K562 (cell line): ENCODE data around the gene CABP4. TPM values are rescaled to one million over a fixed set of nuclear protein-coding genes. Genes with fewer than 3 reads are reported as not detected.

Source experiments
- HDAC8 ChIP-seq: fragments of 450-650 bp; IDR thresholded peaks from 2 replicates; pipeline ENCODE4 v1.6.1; 2016; ENCODE audit warnings: mild to moderate bottlenecking, missing genetic modification characterization, moderate library complexity, missing compliant biosample characterization
- HNRNPL ChIP-seq: fragments of 200-400 bp; formaldehyde crosslinking; IDR thresholded peaks from 2 replicates; pipeline ENCODE4 v1.6.1; 2017; ENCODE audit warnings: low read depth, mild to moderate bottlenecking, low read length
- NFIX ChIP-seq: fragments of 250-450 bp; sonication (Bioruptor Pico); IDR thresholded peaks from 2 replicates; pipeline ENCODE4 v1.4.0; 2020; ENCODE audit warnings: low read depth, mild to moderate bottlenecking, moderate library complexity
- PRDM10 ChIP-seq: fragments of 450-650 bp; IDR thresholded peaks from 2 replicates; pipeline ENCODE4 v1.6.1; 2018; ENCODE audit not compliant: partially characterized antibody
- REST ChIP-seq, 2 experiments: fragments of 450-650 bp; formaldehyde crosslinking in 1 of 2; IDR thresholded peaks; 2 replicates each; pipeline versions ENCODE4 v1.4.0 to v1.6.1; 2014 to 2020; ENCODE audit warnings: mild to moderate bottlenecking in 2 of 2, borderline replicate concordance in 1 of 2, low read depth in 1 of 2
- SAP30 ChIP-seq: fragments of 200-600 bp; sonication (generic); IDR thresholded peaks from 2 replicates; pipeline ENCODE4 v1.6.1; 2012; ENCODE audit warnings: borderline replicate concordance, low read depth, mild to moderate bottlenecking, moderate library complexity, low read length, control low read depth, inconsistent platforms; ENCODE audit not compliant: insufficient read depth, poor library complexity, severe bottlenecking
- SIN3A ChIP-seq, 2 experiments: fragments of 150-350 bp in 1 of 2; IDR thresholded peaks; 2 replicates each; pipeline ENCODE4 v1.6.1; 2011 to 2016; ENCODE audit warnings: borderline replicate concordance in 2 of 2, low read depth in 2 of 2, low read length in 2 of 2, mild to moderate bottlenecking in 2 of 2, moderate library complexity in 2 of 2; ENCODE audit not compliant: control insufficient read depth in 1 of 2
- SMARCC2 ChIP-seq: fragments of 450-650 bp; IDR thresholded peaks from 2 replicates; pipeline ENCODE4 v1.6.1; 2017; ENCODE audit warnings: antibody characterized with exemption, moderate library complexity, mild to moderate bottlenecking, low read depth
- polyA plus RNA-seq, 8 experiments: library from polyadenylated mRNA; depleted of rRNA in 4 of 8; stranded (reverse) in 5 of 8; unstranded in 3 of 8; fragments of >200 nt; fragmentation: Nextera tagmentation in 2 of 8; fragmentation: Illumina TruSeq in 1 of 8; extraction: Ambion mirVana in 2 of 8; extraction: Trizol in 1 of 8; gene quantifications; 2 replicates each; pipeline versions ENCODE4 v1.2.1 to v1.2.3, GENCODE V29; 2011 to 2014; ENCODE audit warnings: inconsistent platforms in 1 of 8, missing spikeins in 1 of 8
- total RNA-seq, 7 experiments: library from RNA; depleted of rRNA in 6 of 7; stranded (reverse); fragments of >200 nt in 6 of 7; fragmentation: Illumina TruSeq in 2 of 7; extraction: Trizol in 2 of 7; gene quantifications; 2 replicates each; pipeline versions ENCODE4 v1.2.1 to v1.2.3, GENCODE V29; 2011 to 2021; ENCODE audit warnings: low replicate concordance in 1 of 7
- TF ChIP-seq, protein P1 (sequence below), 3 experiments: IDR thresholded peaks in 2 of 3; conservative IDR thresholded peaks in 1 of 3; 2 replicates each; pipeline ENCODE4 v1.5.1; 2011 to 2012; ENCODE audit warnings: low read length in 3 of 3, mild to moderate bottlenecking in 3 of 3, control low read depth in 2 of 3, improper control_type of control experiment in 1 of 3, inconsistent platforms in 1 of 3, low read depth in 1 of 3, mixed read lengths in 1 of 3, moderate library complexity in 1 of 3; ENCODE audit not compliant: insufficient read depth in 2 of 3

CABP4 gene
- total and polyA plus RNA-seq, 9 of the 15 experiments (the other 6 are each of a cell fraction or from before 2014, with no cell fraction given), result 0.11 TPM; not detected in 8

DNA sequence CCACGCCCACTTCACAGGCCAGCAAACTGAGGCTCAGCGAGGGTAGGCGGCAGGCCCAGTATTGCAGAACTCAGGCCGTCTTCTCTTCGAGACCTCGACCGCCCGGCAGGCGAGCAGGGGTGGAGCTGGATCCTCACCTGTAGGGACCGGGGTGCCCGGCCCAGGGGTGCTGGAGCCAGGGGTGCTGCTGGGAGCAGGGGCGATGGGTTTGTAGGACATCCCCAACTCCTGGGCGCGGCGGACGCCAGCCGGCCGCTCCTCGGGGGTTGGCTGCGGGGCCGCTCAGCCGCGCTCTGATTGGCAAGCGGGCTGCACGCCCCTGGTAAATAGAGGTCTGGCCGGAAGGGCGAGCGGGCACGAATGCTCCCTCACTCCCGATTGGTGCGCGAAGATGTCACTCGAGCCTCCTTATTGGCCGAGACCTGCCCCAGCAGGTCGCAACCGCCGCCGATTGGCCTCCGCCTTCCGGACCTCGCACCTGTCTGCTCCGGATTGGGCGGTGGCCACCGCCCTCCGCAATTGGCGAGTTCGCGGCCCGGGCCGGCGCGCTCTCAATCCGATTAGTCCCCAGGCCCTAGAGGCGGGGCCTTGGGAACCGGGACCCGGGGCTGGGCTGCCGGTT lies 52.8 kb downstream of the CABP4 start, which contains the start of gene CDK2AP2 (continued):
- TF ChIP-seq PRDM10 (peak; percentile 90), HNRNPL (0 out of 2 replicates have a peak, but pooled peaks have one; percentile 30), SIN3A (IDR thresholded peaks at IDR 0.05; ENCODE audit: borderline replicate concordance in 2 of 2, control insufficient read depth in 1 of 2, low read depth in 2 of 2, low read length in 2 of 2) (no peak), NFIX (no peak), SAP30 (peak; percentile 65), REST (IDR thresholded peaks at IDR 0.05; ENCODE audit: borderline replicate concordance) (0 out of 2 replicates have a peak, but pooled peaks have one; percentile 25), REST (CRISPR knock-in tag; IDR thresholded peaks at IDR 0.05; ENCODE audit: low read depth) (no peak), HDAC8 (tag) (no peak), SMARCC2 (no peak)
- TF ChIP-seq, protein P1, sequence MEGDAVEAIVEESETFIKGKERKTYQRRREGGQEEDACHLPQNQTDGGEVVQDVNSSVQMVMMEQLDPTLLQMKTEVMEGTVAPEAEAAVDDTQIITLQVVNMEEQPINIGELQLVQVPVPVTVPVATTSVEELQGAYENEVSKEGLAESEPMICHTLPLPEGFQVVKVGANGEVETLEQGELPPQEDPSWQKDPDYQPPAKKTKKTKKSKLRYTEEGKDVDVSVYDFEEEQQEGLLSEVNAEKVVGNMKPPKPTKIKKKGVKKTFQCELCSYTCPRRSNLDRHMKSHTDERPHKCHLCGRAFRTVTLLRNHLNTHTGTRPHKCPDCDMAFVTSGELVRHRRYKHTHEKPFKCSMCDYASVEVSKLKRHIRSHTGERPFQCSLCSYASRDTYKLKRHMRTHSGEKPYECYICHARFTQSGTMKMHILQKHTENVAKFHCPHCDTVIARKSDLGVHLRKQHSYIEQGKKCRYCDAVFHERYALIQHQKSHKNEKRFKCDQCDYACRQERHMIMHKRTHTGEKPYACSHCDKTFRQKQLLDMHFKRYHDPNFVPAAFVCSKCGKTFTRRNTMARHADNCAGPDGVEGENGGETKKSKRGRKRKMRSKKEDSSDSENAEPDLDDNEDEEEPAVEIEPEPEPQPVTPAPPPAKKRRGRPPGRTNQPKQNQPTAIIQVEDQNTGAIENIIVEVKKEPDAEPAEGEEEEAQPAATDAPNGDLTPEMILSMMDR (IDR thresholded peaks at IDR 0.05 in 2 of 3, conservative IDR thresholded peaks at IDR 0.05 in 1 of 3; ENCODE audit: insufficient read depth in 2 of 3, low read depth in 1 of 3, low read length in 3 of 3), result 0 out of 6 replicates have a peak, but pooled peaks of 1 of the 3 experiments have one; percentile 1
